ENCODE measurements around the gene RIMS4.

RIMS4 gene

GRCh38 chr20:44790638-44791393 lies 19.5 kb downstream of the RIMS4 start:
- Histone ChIP-seq H2BK120ac (ENCODE audit: low read depth, low read length) (no peak overlapping the region), H2BK5ac (ENCODE audit: low read length) (no peak overlapping the region), H3K18ac (ENCODE audit: low read length) (no peak overlapping the region), H3K4me3 (ENCODE audit: low read length) (no peak overlapping the region), H4K8ac (ENCODE audit: low read depth, low read length) (no peak overlapping the region), H3K36me3 (ENCODE audit: control insufficient read depth, insufficient read depth, low read length) (no peaks in the 10 kb centered on the region), H3K4ac (ENCODE audit: low read depth, low read length) (no peak overlapping the region), H3K27ac (ENCODE audit: low read depth, low read length) (no peak overlapping the region), H3K23ac (ENCODE audit: low read length) (no peak overlapping the region), H3K9ac (ENCODE audit: low read length) (no peak overlapping the region), H3K4me2 (ENCODE audit: low read length) (no peak overlapping the region), H3K56ac (ENCODE audit: low read length) (no peak overlapping the region), H3K79me1 (ENCODE audit: low read length) (no peaks in the 10 kb centered on the region), H3K4me1 (ENCODE audit: control insufficient read depth, low read depth, low read length) (peaks cover 3% of the 10 kb centered on the region), H4K5ac (ENCODE audit: low read length) (no peak overlapping the region), H2BK15ac (replicated peaks; ENCODE audit: low read depth) (no peak overlapping the region), H3K79me2 (ENCODE audit: control insufficient read depth, insufficient read depth, low read length) (no peaks in the 10 kb centered on the region), H2AK5ac (ENCODE audit: low read length) (no peak overlapping the region), H3K27me3 (ENCODE audit: insufficient read depth, low read length, poor library complexity) (no peaks in the 10 kb centered on the region)
- no peak for DNase-seq
- WGBS (ENCODE audit: extremely low coverage, insufficient coverage, low lambda C conversion rate) = no CpG with 5 or more reads among the region's 11 CpGs

GRCh38 chr20:44788706-44789456 lies 21.5 kb downstream of the RIMS4 start:
- no peak for DNase-seq
- Histone ChIP-seq H2AK5ac (ENCODE audit: low read length) (no peak overlapping the region), H3K4me1 (ENCODE audit: control insufficient read depth, low read depth, low read length) (peaks cover 5% of the 10 kb centered on the region), H3K18ac (ENCODE audit: low read length) (no peak overlapping the region), H2BK5ac (ENCODE audit: low read length) (no peak overlapping the region), H3K23ac (ENCODE audit: low read length) (no peak overlapping the region), H3K36me3 (ENCODE audit: control insufficient read depth, insufficient read depth, low read length) (no peaks in the 10 kb centered on the region), H3K27me3 (ENCODE audit: insufficient read depth, low read length, poor library complexity) (no peaks in the 10 kb centered on the region), H3K9ac (ENCODE audit: low read length) (no peak overlapping the region), H3K79me2 (ENCODE audit: control insufficient read depth, insufficient read depth, low read length) (no peaks in the 10 kb centered on the region), H2BK120ac (ENCODE audit: low read depth, low read length) (no peak overlapping the region), H3K4me3 (ENCODE audit: low read length) (no peak overlapping the region), H4K5ac (ENCODE audit: low read length) (no peak overlapping the region), H3K56ac (ENCODE audit: low read length) (no peak overlapping the region), H3K4me2 (ENCODE audit: low read length) (no peak overlapping the region), H2BK15ac (replicated peaks; ENCODE audit: low read depth) (no peak overlapping the region), H3K79me1 (ENCODE audit: low read length) (no peaks in the 10 kb centered on the region), H3K27ac (ENCODE audit: low read depth, low read length) (no peak overlapping the region), H3K4ac (ENCODE audit: low read depth, low read length) (no peak overlapping the region), H4K8ac (ENCODE audit: low read depth, low read length) (no peak overlapping the region)
- WGBS (ENCODE audit: extremely low coverage, insufficient coverage, low lambda C conversion rate) = no CpG with 5 or more reads among the region's 10 CpGs

DNA sequence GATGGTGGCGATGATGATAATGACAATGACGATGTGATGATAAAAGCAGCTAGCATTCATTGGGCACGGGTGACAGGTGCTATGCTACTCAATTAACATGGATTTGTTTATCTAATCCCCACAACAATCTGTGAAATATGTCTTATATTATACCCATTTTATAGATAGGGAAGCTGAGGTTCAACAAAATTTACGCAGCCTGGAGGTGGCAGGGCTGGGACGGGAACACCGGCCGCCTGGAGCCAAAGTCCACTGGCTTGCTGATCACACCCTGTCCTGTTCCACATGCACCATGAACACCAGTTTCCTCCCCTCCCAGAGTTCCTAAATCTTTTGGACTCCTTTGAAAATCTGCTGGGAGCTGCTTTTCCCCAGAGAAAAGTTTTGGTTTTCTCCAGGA lies 23.0 kb downstream of the RIMS4 start:
- H3K23ac ChIP-seq (ENCODE audit: low read length) = no peak overlapping the region
- H3K4me2 ChIP-seq (ENCODE audit: low read length) = no peak overlapping the region
- no peak overlapping the region for H2BK120ac ChIP-seq (ENCODE audit: low read depth, low read length)
- no peak overlapping the region for H3K4ac ChIP-seq (ENCODE audit: low read depth, low read length)
- DNase-seq = no peak
- no peaks in the 10 kb centered on the region for H3K79me2 ChIP-seq (ENCODE audit: control insufficient read depth, insufficient read depth, low read length)
- no peak overlapping the region for H2AK5ac ChIP-seq (ENCODE audit: low read length)
- no peaks in the 10 kb centered on the region for H3K27me3 ChIP-seq (ENCODE audit: insufficient read depth, low read length, poor library complexity)
- H3K9ac ChIP-seq (ENCODE audit: low read length) = no peak overlapping the region
- no CpG with 5 or more reads among the region's 7 CpGs for WGBS (ENCODE audit: extremely low coverage, insufficient coverage, low lambda C conversion rate)
- H3K79me1 ChIP-seq (ENCODE audit: low read length) = no peaks in the 10 kb centered on the region
- no peak overlapping the region for H3K4me3 ChIP-seq (ENCODE audit: low read length)
- H4K8ac ChIP-seq (ENCODE audit: low read depth, low read length) = no peak overlapping the region
- H3K27ac ChIP-seq (ENCODE audit: low read depth, low read length) = no peak overlapping the region
- peaks cover 5% of the 10 kb centered on the region for H3K4me1 ChIP-seq (ENCODE audit: control insufficient read depth, low read depth, low read length)
- H2BK5ac ChIP-seq (ENCODE audit: low read length) = no peak overlapping the region
- no peak overlapping the region for H3K18ac ChIP-seq (ENCODE audit: low read length)
- no peak overlapping the region for H2BK15ac ChIP-seq (replicated peaks; ENCODE audit: low read depth)
- no peak overlapping the region for H4K5ac ChIP-seq (ENCODE audit: low read length)
- no peaks in the 10 kb centered on the region for H3K36me3 ChIP-seq (ENCODE audit: control insufficient read depth, insufficient read depth, low read length)
- no peak overlapping the region for H3K56ac ChIP-seq (ENCODE audit: low read length)

DNA sequence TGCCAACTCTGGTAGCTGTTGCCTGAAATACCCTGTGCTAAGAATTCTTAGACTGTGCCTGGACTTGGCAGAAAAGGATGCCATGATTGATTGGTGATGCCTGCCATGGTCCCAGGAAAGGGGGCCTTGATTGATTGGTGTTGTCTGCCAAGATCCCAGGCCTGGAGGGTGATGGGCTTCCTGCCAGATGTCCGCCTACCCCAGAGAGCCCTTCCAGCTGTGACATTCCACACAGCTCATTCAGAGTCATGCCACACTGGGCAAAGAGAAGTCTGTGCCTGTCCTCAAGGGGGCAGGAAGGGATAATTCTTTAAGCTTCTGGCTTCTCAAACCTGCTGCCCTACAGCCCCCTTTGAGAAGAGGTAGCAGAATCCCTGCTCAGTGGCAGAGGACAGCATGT lies 24.6 kb downstream of the RIMS4 start:
- H3K79me2 ChIP-seq (ENCODE audit: control insufficient read depth, insufficient read depth, low read length) = no peaks in the 10 kb centered on the region
- no peaks in the 10 kb centered on the region for H3K27me3 ChIP-seq (ENCODE audit: insufficient read depth, low read length, poor library complexity)
- no peak overlapping the region for H3K4me3 ChIP-seq (ENCODE audit: low read length)
- no peak overlapping the region for H4K8ac ChIP-seq (ENCODE audit: low read depth, low read length)
- H3K56ac ChIP-seq (ENCODE audit: low read length) = no peak overlapping the region
- peaks cover 5% of the 10 kb centered on the region for H3K4me1 ChIP-seq (ENCODE audit: control insufficient read depth, low read depth, low read length)
- H3K4ac ChIP-seq (ENCODE audit: low read depth, low read length) = no peak overlapping the region
- no peak overlapping the region for H3K9ac ChIP-seq (ENCODE audit: low read length)
- no peak overlapping the region for H2BK120ac ChIP-seq (ENCODE audit: low read depth, low read length)
- peak; percentile 93 for DNase-seq
- no peak overlapping the region for H2BK5ac ChIP-seq (ENCODE audit: low read length)
- no CpG with 5 or more reads among the region's 1 CpG for WGBS (ENCODE audit: extremely low coverage, insufficient coverage, low lambda C conversion rate)
- H3K36me3 ChIP-seq (ENCODE audit: control insufficient read depth, insufficient read depth, low read length) = no peaks in the 10 kb centered on the region
- H3K79me1 ChIP-seq (ENCODE audit: low read length) = no peaks in the 10 kb centered on the region
- no peak overlapping the region for H2AK5ac ChIP-seq (ENCODE audit: low read length)
- no peak overlapping the region for H4K5ac ChIP-seq (ENCODE audit: low read length)
- no peak overlapping the region for H3K23ac ChIP-seq (ENCODE audit: low read length)
- H3K4me2 ChIP-seq (ENCODE audit: low read length) = no peak overlapping the region
- no peak overlapping the region for H3K27ac ChIP-seq (ENCODE audit: low read depth, low read length)
- H2BK15ac ChIP-seq (replicated peaks; ENCODE audit: low read depth) = no peak overlapping the region
- H3K18ac ChIP-seq (ENCODE audit: low read length) = no peak overlapping the region

DNA sequence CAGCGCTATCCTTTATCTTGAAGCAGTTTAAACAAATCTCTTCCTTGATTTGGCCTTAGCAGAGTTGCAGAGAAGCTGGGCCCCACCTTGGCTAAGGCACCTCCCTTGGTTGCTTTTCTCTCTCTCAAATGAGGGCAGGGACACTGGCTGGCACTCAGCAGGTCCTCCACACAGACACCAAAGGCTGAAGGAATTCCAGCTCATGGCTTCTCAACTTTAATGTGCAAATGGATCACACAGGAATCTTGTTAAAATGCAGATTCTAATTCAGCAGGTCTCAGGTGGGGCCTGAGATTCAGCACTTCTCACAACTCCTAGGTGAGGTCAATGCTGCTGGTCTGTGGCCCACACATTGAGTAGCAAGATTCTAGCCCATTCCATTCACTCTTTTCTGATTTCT lies 25.7 kb downstream of the RIMS4 start:
- H3K79me1 ChIP-seq (ENCODE audit: low read length) = no peaks in the 10 kb centered on the region
- H4K5ac ChIP-seq (ENCODE audit: low read length) = no peak overlapping the region
- no peaks in the 10 kb centered on the region for H3K36me3 ChIP-seq (ENCODE audit: control insufficient read depth, insufficient read depth, low read length)
- H3K9ac ChIP-seq (ENCODE audit: low read length) = no peak overlapping the region
- no peak overlapping the region for H2BK15ac ChIP-seq (replicated peaks; ENCODE audit: low read depth)
- no peak overlapping the region for H3K56ac ChIP-seq (ENCODE audit: low read length)
- H3K18ac ChIP-seq (ENCODE audit: low read length) = no peak overlapping the region
- no peak overlapping the region for H4K8ac ChIP-seq (ENCODE audit: low read depth, low read length)
- DNase-seq = peak; percentile 31
- H2BK5ac ChIP-seq (ENCODE audit: low read length) = no peak overlapping the region
- no peak overlapping the region for H2BK120ac ChIP-seq (ENCODE audit: low read depth, low read length)
- no peaks in the 10 kb centered on the region for H3K79me2 ChIP-seq (ENCODE audit: control insufficient read depth, insufficient read depth, low read length)
- H3K4ac ChIP-seq (ENCODE audit: low read depth, low read length) = no peak overlapping the region
- no peaks in the 10 kb centered on the region for H3K27me3 ChIP-seq (ENCODE audit: insufficient read depth, low read length, poor library complexity)
- no peak overlapping the region for H3K27ac ChIP-seq (ENCODE audit: low read depth, low read length)
- no peak overlapping the region for H3K4me3 ChIP-seq (ENCODE audit: low read length)
- H3K4me1 ChIP-seq (ENCODE audit: control insufficient read depth, low read depth, low read length) = peaks cover 5% of the 10 kb centered on the region
- no peak overlapping the region for H3K4me2 ChIP-seq (ENCODE audit: low read length)
- no peak overlapping the region for H3K23ac ChIP-seq (ENCODE audit: low read length)
- H2AK5ac ChIP-seq (ENCODE audit: low read length) = no peak overlapping the region
- no CpG with 5 or more reads among the region's 1 CpG for WGBS (ENCODE audit: extremely low coverage, insufficient coverage, low lambda C conversion rate)
